IMR-90 (cell line): ENCODE results near the gene SLC8A1. TPM values are rescaled to one million over a fixed set of nuclear protein-coding genes. Genes with fewer than 3 reads are reported as not detected.

Experiments used
- ATAC-seq: fragments of 200-7000 bp; cut with Tn5 transposase; 2 replicates; pipeline ENCODE4 v1.9.1; 2020; ENCODE audit warnings: low read depth, mild to moderate bottlenecking, moderate library complexity
- BruUV-seq: library from RNA; stranded (reverse); fragments of 400-500 nt; replicated peaks from 2 replicates; lab custom pipeline; 2021; lab: Mats Ljungman, UMichigan
- CTCF ChIA-PET: fragments of 300-600 bp; formaldehyde crosslinking; extraction: SDS; loops from one replicate; lab custom pipeline; 2021; ENCODE audit warnings: antibody characterized with exemption; lab: Yijun Ruan, JAX
- POLR2A ChIA-PET: fragments of 300-600 bp; sonication (Branson Sonifier 250); formaldehyde crosslinking; loops from one replicate; lab custom pipeline; 2022; ENCODE audit warnings: antibody characterized with exemption; ENCODE audit not compliant: unreplicated experiment; lab: Charles Lee
- DNase-seq: peaks from one replicate; pipeline ENCODE4 v3.0.0; 2013
- H2AFZ ChIP-seq: replicated peaks from 2 replicates; pipeline ENCODE3; 2013; ENCODE audit warnings: low read length, mild to moderate bottlenecking; ENCODE audit not compliant: poor library complexity
- H2AK5ac ChIP-seq: 2 replicates; pipeline ENCODE4 v1.6.1; 2013; ENCODE audit warnings: low read depth, low read length, inconsistent platforms
- H2AK9ac ChIP-seq: replicated peaks from 2 replicates; pipeline ENCODE3; 2013; ENCODE audit warnings: mild to moderate bottlenecking, low read depth, low read length, moderate library complexity; ENCODE audit not compliant: poor library complexity
- H2BK120ac ChIP-seq: 2 replicates; pipeline ENCODE4 v1.6.1; 2013; ENCODE audit warnings: low read depth, low read length, inconsistent platforms
- H2BK15ac ChIP-seq: 3 replicates; pipeline ENCODE4 v1.6.1; 2013; ENCODE audit warnings: low read depth, low read length, inconsistent platforms
- H2BK20ac ChIP-seq: 2 replicates; pipeline ENCODE4 v1.6.1; 2013; ENCODE audit warnings: low read depth, mild to moderate bottlenecking, inconsistent platforms, low read length, moderate library complexity
- H2BK5ac ChIP-seq: 2 replicates; pipeline ENCODE4 v1.6.1; 2013; ENCODE audit warnings: mild to moderate bottlenecking, low read depth, low read length, inconsistent platforms; ENCODE audit not compliant: poor library complexity, severe bottlenecking
- H3K14ac ChIP-seq: replicated peaks from 2 replicates; pipeline ENCODE4 v1.6.1; 2013; ENCODE audit warnings: low read depth, low read length, inconsistent platforms
- H3K18ac ChIP-seq: 2 replicates; pipeline ENCODE4 v1.6.1; 2013; ENCODE audit warnings: low read depth, low read length, control low read depth
- H3K23ac ChIP-seq: 2 replicates; pipeline ENCODE4 v1.6.1; 2013; ENCODE audit warnings: low read depth, low read length, inconsistent platforms
- H3K27ac ChIP-seq: 2 replicates; pipeline ENCODE4 v1.5.1; 2013; ENCODE audit warnings: mild to moderate bottlenecking, control low read depth, low read length; ENCODE audit not compliant: insufficient read depth
- H3K27me3 ChIP-seq: 2 replicates; pipeline ENCODE4 v1.6.1; 2013; ENCODE audit warnings: low read length; ENCODE audit not compliant: control insufficient read depth, insufficient read depth
- H3K36me3 ChIP-seq: 2 replicates; pipeline ENCODE4 v1.6.1; 2013; ENCODE audit warnings: low read length, mixed read lengths; ENCODE audit not compliant: control insufficient read depth, insufficient read depth
- H3K4ac ChIP-seq: 2 replicates; pipeline ENCODE4 v1.6.1; 2013; ENCODE audit warnings: low read depth, low read length, inconsistent platforms
- H3K4me1 ChIP-seq: 2 replicates; pipeline ENCODE4 v1.6.1; 2013; ENCODE audit warnings: low read length, mixed read lengths; ENCODE audit not compliant: control insufficient read depth, insufficient read depth
- H3K4me2 ChIP-seq: 2 replicates; pipeline ENCODE4 v1.6.1; 2013; ENCODE audit warnings: low read depth, mild to moderate bottlenecking, control low read depth, low read length, moderate library complexity
- H3K4me3 ChIP-seq: 2 replicates; pipeline ENCODE4 v1.5.1; 2013; ENCODE audit warnings: low read depth, mild to moderate bottlenecking, control low read depth, low read length, moderate library complexity; ENCODE audit not compliant: insufficient read depth
- H3K56ac ChIP-seq: 2 replicates; pipeline ENCODE4 v1.6.1; 2013; ENCODE audit warnings: low read length, inconsistent platforms; ENCODE audit not compliant: insufficient read depth; ENCODE audit errors: extremely low read depth
- H3K79me1 ChIP-seq, 2 experiments: 2 replicates each; pipeline ENCODE4 v1.6.1; 2013; ENCODE audit warnings: low read length in 2 of 2, inconsistent platforms in 1 of 2, low read depth in 1 of 2
- H3K9ac ChIP-seq: 2 replicates; pipeline ENCODE4 v1.6.1; 2013; ENCODE audit warnings: low read depth, low read length, control low read depth
- H3K9me1 ChIP-seq: 2 replicates; pipeline ENCODE4 v1.6.1; 2013; ENCODE audit warnings: low read length, inconsistent platforms; ENCODE audit not compliant: insufficient read depth
- H3K9me3 ChIP-seq: 2 replicates; pipeline ENCODE4 v1.6.1; 2013; ENCODE audit warnings: low read length; ENCODE audit not compliant: control insufficient read depth, insufficient read depth
- H4K20me1 ChIP-seq: 2 replicates; pipeline ENCODE4 v1.6.1; 2013; ENCODE audit warnings: low read length, inconsistent platforms; ENCODE audit not compliant: insufficient read depth
- H4K5ac ChIP-seq: 2 replicates; pipeline ENCODE4 v1.6.1; 2013; ENCODE audit warnings: mild to moderate bottlenecking, low read depth, low read length, control low read depth
- H4K8ac ChIP-seq, 2 experiments: 2 replicates each; pipeline ENCODE4 v1.6.1; 2013; ENCODE audit warnings: low read depth in 2 of 2, low read length in 2 of 2, control low read depth in 1 of 2, inconsistent platforms in 1 of 2
- H4K91ac ChIP-seq: 2 replicates; pipeline ENCODE4 v1.6.1; 2013; ENCODE audit warnings: low read depth, low read length, inconsistent platforms; ENCODE audit not compliant: insufficient read depth
- BHLHE40 ChIP-seq: fragments of 150-350 bp; IDR thresholded peaks from 2 replicates; pipeline ENCODE4 v1.6.1; 2016; ENCODE audit warnings: mild to moderate bottlenecking, low read depth, low read length
- CEBPB ChIP-seq: IDR thresholded peaks from 2 replicates; pipeline ENCODE4 v1.6.1; 2012; ENCODE audit warnings: low read depth, low read length, improper control_type of control experiment
- ELK1 ChIP-seq: fragments of 150-350 bp; IDR thresholded peaks from 2 replicates; pipeline ENCODE4 v1.6.1; 2016; ENCODE audit warnings: low read depth, mild to moderate bottlenecking, low read length, moderate library complexity, borderline replicate concordance
- FOS ChIP-seq: fragments of 150-350 bp; IDR thresholded peaks from 2 replicates; pipeline ENCODE4 v1.6.1; 2016; ENCODE audit warnings: low read depth, low read length
- MAFK ChIP-seq: IDR thresholded peaks from 2 replicates; pipeline ENCODE4 v1.6.1; 2012; ENCODE audit warnings: low read depth, low read length, improper control_type of control experiment
- MAZ ChIP-seq: IDR thresholded peaks from 2 replicates; pipeline ENCODE4 v1.6.1; 2012; ENCODE audit warnings: low read depth, mild to moderate bottlenecking, low read length, improper control_type of control experiment, moderate library complexity, borderline replicate concordance
- MXI1 ChIP-seq: IDR thresholded peaks from 2 replicates; pipeline ENCODE4 v1.6.1; 2012; ENCODE audit warnings: low read depth, mild to moderate bottlenecking, low read length, moderate library complexity, borderline replicate concordance
- RAD21 ChIP-seq: IDR thresholded peaks from 2 replicates; pipeline ENCODE4 v1.6.1; 2012; ENCODE audit warnings: low read length, improper control_type of control experiment
- RCOR1 ChIP-seq: IDR thresholded peaks from 2 replicates; pipeline ENCODE4 v1.6.1; 2012; ENCODE audit warnings: mild to moderate bottlenecking, low read length, improper control_type of control experiment; ENCODE audit not compliant: insufficient replicate concordance
- RFX5 ChIP-seq: IDR thresholded peaks from 2 replicates; pipeline ENCODE4 v1.8.0; 2012; ENCODE audit warnings: low read depth, mild to moderate bottlenecking, low read length, moderate library complexity
- SMC3 ChIP-seq: fragments of 150-350 bp; IDR thresholded peaks from 2 replicates; pipeline ENCODE4 v1.6.1; 2016; ENCODE audit warnings: low read depth, mild to moderate bottlenecking, antibody characterized with exemption, low read length, moderate library complexity
- USF2 ChIP-seq: fragments of 150-350 bp; IDR thresholded peaks from 2 replicates; pipeline ENCODE4 v1.6.1; 2017; ENCODE audit warnings: mild to moderate bottlenecking, antibody characterized with exemption, low read length, low read depth
- WGBS, 2 experiments: methylation state at CpG; one replicate each; pipeline versions ENCODE4 v1.1.5 to v1.1.7; 2013; ENCODE audit warnings: missing lambda C conversion rate in 2 of 2; ENCODE audit not compliant: insufficient read length in 1 of 2; ENCODE audit errors: extremely low coverage in 2 of 2; 5-methylcytosine and 5-hydroxymethylcytosine counted together
- dilution Hi-C: fragments of 300-500 bp; cut with HindIII; formaldehyde crosslinking; loops from one replicate; pipeline ENCODE4 v1.14.3; 2018; ENCODE audit warnings: low sequenced_read_pairs; ENCODE audit not compliant: unreplicated experiment
- in situ Hi-C: fragments of 300-500 bp; cut with MboI; formaldehyde crosslinking; loops from 3 replicates; pipeline ENCODE4 v1.14.3; 2019; ENCODE audit warnings: low sequenced_read_pairs, inconsistent platforms, mixed read lengths
- intact Hi-C: fragments of 100-400 bp; cut with micrococcal nuclease; formaldehyde crosslinking; loops from 2 replicates; pipeline ENCODE4 v1.10.0; 2022
- polyA plus RNA-seq, 3 experiments: library from polyadenylated mRNA; depleted of rRNA; stranded (reverse); fragments of >200 nt; gene quantifications; 2 replicates each; pipeline ENCODE4 v1.2.3, GENCODE V29; 2012; ENCODE audit warnings: low replicate concordance in 1 of 3
- total RNA-seq: library from RNA; depleted of rRNA; stranded (reverse); fragments of >200 nt; gene quantifications from 2 replicates; pipeline ENCODE4 v1.2.3, GENCODE V29; 2012

Gene SLC8A1
- total and polyA plus RNA-seq, 2 of the 4 experiments (the other 2 are of a cell fraction): 7.7 to 57.0 TPM

GRCh38 chr2:40339026-40339425, 112.9 kb downstream of the SLC8A1 start:
- Histone ChIP-seq H2BK120ac (no peak overlapping the region), H2AFZ (no peak overlapping the region), H4K8ac (no peak overlapping the region), H4K91ac (no peak overlapping the region), H3K4me3 (no peak overlapping the region), H3K4me2 (no peak overlapping the region), H3K18ac (peak overlapping the region; percentile 52; the same call in 1 of the 2 replicates), H3K9me3 (no peaks in the 10 kb centered on the region), H3K4ac (no peak overlapping the region), H3K56ac (no peak overlapping the region), H4K5ac (no peak overlapping the region), H3K9ac (no peak overlapping the region), H3K9me1 (no peaks in the 10 kb centered on the region), H2BK15ac (peak overlapping the region; percentile 74; the same call in 1 of the 3 replicates), H3K14ac (no peak overlapping the region), H2BK20ac (no peak overlapping the region), H3K23ac (no peak overlapping the region), H3K36me3 (no peaks in the 10 kb centered on the region), H2AK9ac (no peak overlapping the region), H3K4me1 (peaks cover 3% of the 10 kb centered on the region; the same call in 1 of the 2 replicates), H4K20me1 (no peaks in the 10 kb centered on the region), H2AK5ac (no peak overlapping the region), H3K27ac (no peak overlapping the region), H3K27me3 (no peaks in the 10 kb centered on the region), H2BK5ac (peak overlapping the region; percentile 23), H3K79me1 (peaks cover 14 to 17% of the 10 kb centered on the region in 2 experiments; a peak in 3 of 4 replicates)
- BruUV-seq: no TSS peak
- no peak for ATAC-seq
- TF ChIP-seq MAFK (no peak), SMC3 (no peak), RFX5 (no peak), BHLHE40 (no peak), MXI1 (no peak), RAD21 (no peak), CEBPB (no peak), USF2 (no peak), RCOR1 (no peak), ELK1 (no peak), MAZ (no peak), FOS (no peak)
- CTCF ChIA-PET: no interaction called here
- DNase-seq: no peak
- no CpG with 5 or more reads among the region's 3 CpGs for WGBS, 2 experiments
- intact Hi-C loops (no loop called here), in situ Hi-C loops (no loop called here), dilution Hi-C loops (no loop called here)
- POLR2A ChIA-PET: no interaction called here
